ENCODE measurements around the gene NCKAP5.

Gene NCKAP5

DNA sequence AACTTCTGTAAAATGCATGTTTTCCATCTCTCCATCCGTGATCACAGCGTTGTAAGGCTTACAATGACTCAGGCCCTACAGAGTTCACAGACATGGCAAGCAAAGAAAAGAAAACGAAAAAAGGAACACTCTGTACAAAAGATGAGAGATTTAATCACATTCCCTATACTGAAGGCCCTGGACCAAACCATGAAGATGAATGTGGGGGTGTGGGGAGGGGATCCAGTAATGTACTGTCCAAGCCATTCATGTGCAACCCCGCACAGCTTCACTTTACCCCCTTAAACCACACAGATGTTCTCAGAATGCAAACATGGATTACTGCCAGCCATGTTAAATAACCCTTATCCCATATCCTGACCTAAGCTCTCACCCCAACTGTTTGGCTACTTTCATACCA, 391.1 kb downstream of the NCKAP5 start:
- DNase-seq, result no peak

DNA sequence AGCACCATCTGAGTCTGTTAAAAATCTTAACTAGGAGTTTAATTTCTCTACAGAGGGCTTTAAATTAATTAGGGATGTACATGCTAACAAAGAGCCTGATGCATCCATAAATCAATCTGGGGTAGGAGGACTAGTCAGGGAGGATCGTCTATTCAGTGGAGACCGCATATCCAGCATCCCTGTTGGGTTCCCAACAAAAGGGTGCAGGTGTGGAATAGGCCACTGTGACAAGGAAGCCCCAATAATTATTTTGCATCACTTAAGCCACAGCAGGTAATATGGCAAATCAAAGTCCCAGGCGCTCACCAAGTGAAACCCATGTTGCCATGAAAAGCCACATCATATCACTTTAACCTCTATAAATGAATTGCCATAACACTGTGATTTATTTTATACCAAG, 392.3 kb downstream of the NCKAP5 start:
- DNase-seq, result no peak

DNA sequence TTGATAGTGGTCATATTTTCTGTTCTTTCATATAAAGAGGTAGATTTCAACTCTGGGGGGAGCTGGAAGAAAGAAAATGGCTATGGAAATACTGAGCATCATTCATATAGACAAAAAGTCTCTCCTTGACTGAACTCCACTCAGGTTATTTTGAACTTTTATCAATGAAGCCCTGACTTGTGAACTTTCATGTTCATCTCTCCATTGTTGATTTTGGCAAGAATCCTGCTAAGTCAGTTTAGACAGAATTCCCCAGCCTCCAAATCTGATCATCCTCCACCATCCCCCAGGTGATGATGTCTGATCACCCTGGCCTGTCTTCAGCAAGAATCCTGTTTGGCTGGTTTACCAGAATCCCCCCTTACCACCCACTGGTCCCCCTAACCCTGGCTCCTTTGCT, 395.0 kb downstream of the NCKAP5 start:
- DNase-seq, result no peak

DNA sequence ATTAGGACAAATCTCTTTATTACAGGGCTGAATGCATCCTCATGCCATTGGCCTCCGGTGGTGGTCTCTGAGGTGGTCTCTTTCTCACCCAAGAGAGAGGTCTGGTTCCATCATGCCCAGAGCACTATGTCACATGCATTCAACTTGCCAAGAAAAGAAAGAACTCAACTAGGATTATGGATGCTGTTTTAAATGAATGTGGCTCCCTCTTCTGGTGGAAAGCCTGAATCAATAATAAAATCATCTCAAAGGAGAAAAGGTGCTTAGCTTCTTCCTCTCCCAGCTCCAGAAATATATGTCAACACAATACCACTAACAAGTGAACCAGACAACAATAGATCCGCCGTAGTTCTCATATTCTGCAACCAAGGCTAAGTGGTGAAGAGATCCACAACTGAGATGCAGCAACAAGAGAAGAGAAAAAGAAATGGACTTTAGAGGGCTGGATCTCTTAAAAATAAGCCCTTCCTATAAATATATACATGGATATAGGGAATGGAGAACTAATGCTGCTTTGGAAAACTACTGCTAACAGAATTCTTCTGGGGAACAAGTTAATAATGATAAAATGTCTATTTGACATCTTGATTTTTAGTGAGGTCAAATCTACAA, 396.8 kb downstream of the NCKAP5 start:
- DNase-seq, result no peak

DNA sequence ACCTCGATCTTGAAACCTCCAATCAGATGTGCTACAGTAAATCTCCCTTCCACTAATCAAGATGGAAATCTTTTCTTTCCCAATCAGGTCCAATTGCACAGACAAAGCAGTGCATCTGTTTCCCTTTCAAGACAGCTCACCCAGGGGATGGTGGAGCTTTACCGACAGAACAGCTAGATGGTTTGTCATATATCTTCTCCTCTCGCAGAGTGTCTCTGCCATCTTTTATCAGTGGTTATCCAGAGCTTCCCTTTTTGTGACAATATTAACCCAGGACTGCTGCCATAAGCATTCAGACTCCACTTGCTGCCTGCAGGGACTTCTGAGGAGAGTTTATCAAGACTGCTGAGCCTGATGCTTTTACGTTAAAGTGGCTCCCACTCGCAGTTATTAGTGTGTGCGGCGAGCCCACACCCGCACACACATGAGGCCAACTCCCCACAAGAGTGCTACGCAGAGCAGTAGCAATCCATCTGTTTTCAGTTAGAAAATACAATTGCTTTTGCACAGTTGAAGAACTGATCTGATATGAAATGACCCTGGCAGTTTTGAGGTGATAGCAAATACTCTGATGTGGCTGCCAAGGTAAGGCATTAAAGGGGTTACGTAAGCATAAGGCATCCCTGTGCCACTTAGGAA, 398.9 kb downstream of the NCKAP5 start:
- DNase-seq, result no peak

DNA sequence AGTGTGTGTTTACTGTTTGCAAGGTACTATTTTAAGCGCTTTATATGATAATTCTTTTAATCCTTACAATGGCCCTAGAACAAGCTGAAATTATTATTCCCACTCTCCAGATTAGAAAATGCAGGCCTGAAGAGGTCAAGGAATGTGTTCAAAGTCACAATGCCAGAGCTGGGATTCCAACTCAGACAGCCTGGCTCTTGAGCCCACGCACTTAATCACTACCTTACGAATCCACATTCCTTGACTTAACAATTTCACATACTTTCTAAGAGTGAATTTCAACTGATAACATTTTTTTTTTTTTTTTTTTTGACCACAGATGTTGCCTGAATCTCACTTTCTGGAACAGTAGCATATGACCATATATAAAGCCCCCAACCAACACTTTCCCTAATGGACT, 400.3 kb downstream of the NCKAP5 start:
- peak; percentile 51 for DNase-seq

DNA sequence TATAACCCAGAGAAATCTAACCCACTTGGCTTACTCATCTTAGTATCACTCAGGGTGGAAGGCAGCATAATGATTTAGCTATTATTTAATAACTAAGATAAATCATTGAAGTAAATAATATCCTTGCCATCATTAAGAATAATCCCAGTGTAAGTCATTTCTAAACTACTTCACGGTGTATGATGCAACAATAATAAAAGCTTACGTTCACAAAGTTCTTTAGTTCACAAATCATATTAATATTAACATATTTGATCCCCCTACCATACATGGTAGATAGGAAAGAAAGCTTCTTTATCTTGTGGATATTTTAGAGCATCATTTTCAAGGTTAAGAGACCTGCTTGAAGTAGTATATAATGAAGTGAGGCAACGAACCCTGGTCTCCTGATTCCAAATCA, 401.0 kb downstream of the NCKAP5 start:
- DNase-seq, result no peak

DNA sequence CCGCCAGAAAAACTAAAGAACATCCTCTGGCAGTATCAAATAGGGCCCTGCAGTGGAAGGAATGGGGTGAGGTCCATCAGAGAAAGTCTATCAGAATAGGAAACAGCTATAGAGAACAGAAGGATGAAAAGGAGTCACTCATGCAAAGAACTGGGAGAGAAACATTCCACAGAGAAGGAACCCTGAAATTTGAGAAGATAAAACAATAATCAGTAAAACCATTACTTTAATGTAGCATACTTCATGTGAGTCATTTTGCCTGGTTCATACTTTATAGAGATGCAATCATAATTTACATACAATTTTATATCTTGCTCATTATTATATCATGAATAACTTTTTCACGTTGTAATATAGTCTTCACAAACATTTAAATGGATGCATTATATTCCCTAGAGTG, 402.2 kb downstream of the NCKAP5 start:
- DNase-seq, result no peak

DNA sequence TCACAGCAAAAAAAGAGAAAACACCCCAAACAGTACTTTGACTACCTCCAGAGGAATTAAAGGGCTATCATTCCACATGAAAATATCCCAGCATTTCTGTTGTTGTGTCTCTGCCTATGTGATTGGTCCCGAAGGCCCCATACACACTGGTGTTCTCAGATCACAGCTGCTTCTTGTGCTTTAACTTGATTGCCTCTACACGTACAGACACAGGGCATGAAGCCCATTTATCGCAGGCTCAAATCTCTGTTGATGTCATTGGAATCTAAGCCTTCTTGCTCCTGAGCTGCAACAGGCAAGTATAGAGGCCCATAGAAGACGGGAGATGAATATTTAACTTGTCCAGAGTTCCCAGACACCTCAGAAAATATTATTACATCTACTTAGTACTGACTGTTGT, 405.2 kb downstream of the NCKAP5 start:
- no peak for DNase-seq

DNA sequence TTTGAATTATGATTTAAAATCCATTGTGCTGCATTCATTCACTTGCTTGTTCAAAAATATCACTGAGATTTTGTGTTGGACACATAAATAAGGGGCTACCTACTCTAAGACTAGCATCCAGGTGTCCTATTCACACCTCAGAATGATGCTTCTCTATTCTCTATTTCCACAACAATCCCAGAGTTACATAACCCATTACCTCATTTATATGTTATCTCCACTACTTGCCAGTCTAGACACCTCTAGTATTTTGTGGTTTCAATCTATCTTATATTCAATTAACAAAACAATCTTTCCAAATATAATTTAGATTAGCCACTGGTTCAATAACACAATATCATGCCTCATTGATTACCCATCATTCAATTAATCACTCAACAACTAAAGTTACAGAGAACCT, 409.8 kb downstream of the NCKAP5 start:
- DNase-seq, result no peak

DNA sequence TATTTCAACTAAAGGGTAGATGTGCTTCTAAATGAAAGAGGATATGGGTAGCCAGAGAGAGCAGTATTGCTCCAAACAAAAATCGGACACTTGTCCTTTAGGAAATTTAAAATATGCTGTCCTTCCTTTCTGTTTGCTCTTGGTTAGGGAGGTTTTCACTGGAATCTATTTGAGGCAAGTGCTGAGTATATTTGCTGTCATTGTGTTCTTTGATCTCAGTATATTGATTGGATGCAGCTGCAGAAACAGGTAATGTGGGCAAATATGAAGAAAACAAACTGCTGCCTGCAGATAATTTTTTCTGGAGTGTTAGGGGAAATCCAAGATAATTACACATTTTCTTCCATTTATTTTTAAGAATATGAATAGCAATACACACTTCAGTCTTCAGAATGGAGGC, 410.2 kb downstream of the NCKAP5 start:
- DNase-seq, result no peak

DNA sequence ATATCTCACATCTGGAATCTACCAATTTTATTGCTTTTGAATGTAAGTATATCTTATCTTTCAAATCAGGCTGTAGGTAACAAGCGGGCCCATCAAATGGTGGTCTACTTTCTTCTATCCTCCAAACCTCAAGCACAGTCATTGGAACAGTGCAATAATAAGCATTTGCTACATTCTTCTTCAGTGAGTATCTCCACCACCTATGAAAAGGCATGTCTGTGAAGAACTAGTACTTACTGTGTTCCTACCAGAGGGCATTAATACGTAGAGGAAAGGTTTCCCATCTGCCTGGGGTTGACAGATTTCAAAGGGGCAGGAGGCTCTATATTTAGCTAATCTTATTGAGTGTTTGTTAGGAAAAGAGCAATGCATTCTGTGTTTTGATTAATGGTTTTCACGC, 411.1 kb downstream of the NCKAP5 start:
- no peak for DNase-seq

DNA sequence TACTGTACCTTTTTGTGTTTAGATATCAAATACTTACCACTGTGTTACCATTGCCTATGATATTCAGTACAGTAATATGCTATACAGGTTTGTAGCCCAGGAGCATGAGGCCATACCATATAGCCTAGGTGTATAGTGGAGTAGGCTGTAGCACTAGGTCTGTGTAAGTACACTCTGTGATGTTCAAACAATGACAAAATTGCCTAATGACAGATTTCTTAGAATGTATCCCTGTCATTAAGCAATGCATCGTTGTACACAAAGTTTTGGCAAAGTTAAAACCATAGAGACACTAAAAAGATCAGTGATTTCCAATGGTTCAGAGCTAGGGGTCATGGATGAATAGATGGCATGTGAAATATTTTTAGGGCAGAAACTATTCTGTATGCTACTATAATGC, 415.5 kb downstream of the NCKAP5 start:
- no peak for DNase-seq

DNA sequence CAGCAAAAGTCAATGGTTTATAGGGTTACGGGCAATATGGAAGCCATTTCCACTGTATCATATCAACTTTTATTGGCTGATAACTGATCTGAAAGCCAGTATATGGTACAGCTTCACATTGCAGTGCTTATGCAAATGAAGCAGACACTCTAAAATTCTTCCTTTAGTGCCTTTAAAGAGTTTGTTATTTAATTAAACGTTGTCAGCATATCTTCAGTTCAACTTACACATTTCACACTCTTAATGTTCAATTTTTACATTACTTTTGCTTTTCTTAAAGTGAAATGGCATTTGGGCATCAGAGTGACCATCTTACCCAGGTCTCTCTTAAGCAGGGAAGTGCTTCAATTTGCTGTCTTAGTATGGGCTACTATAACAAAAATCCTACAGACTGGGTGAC, 420.1 kb downstream of the NCKAP5 start:
- DNase-seq, result no peak

DNA sequence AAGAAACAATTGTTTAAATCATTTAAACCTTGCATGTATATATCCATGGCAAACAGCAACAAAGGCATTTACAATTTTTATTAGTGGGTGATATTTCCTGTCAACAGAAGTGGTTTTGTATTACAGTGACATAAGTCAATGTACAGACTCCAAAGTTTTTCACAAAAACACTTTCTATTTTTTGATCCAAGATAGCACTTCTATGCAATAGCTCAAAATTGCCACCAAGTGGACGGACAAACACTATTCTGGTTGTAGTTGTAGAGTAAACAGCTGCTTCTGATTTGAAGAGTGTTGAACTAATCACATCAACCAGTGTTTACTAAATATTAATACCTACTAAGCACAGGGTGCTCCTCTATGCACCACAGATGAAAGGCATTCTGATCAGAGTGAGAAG, 421.4 kb downstream of the NCKAP5 start:
- DNase-seq, result no peak

DNA sequence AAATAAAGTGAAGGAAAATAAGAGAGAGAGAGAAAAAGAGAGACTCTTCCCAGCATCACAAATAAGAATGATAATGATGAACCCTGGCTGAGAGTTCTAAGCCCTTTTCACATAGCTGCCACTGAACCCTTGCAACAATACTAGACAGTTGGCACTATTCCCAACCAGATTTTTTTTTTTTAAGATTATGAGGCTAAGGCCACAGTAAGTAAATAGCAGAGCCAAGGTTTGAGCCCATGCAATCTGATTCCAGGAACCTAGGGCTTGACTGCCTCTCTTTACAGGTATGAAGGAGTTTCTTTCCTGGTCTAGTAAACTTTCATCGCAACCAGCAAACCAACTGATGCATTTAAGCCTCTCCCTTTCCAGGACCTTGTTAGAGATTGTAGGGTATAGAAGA, 424.6 kb downstream of the NCKAP5 start:
- DNase-seq, result no peak

DNA sequence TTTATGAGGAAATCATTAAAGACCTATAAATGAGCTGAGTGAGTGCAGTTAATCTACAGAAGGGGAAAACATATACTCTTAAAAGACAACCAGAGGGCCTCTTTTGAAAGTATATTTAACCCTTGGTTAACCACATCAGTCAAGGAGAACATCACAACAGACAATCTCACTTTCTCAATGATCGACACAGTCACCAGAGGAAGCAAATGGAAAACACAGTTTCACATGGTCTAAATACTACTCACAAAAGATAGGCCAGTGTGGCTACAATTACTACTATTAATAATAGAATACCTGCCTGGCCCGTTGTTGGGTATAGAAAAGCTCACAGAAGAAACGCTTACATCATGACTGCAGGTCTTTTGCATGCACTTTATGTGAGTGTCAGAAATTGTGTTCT, 426.2 kb downstream of the NCKAP5 start:
- no peak for DNase-seq

DNA sequence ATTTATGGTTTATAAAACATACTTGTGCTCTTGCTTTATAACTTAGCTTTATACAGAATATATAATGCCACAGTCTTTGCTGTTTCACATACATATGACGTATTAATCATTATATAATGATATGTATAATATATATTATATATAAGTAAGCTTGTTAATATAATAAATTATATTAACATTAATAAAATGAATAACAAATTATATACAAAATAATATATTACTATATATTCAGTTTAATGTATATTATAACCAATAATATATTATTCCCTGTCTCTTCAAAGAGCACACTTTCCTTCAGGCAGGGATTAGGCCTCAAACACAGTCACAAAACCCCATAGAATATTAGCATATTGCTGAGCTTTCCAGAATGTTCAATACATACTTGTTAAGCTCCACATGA, 427.6 kb downstream of the NCKAP5 start:
- DNase-seq, result no peak

DNA sequence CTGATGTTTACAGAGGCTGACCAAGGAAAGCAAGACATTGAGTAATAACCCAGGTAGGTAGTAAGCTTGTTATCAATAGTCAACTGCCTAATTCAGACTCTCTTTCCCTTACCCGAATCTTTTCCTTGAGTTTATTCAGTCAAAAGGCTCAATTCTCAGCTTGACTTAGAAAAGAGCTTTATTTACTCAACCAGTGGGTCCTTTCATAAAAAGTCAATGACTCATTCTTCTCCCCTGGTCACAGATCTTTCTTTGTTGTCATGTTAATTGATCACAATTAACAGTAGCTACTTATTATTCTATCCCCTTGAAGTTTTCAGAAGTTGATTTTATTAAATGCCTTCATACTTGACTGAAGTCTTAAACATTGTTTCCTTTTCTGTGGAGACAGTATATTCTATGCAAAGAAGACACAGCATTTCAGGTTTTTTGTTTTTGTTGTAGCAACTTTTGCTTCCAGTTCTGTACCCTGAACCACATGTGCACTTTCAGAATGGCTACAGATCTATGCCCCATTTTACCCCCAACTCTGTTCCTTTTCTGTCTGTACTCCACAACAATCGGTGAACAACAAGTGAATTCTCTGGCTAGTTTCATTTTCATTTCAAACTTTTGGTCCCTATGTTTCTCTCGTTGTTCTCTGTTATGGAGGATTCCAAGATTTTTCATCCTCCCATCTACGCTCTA, 428.3 kb downstream of the NCKAP5 start:
- DNase-seq, result no peak

DNA sequence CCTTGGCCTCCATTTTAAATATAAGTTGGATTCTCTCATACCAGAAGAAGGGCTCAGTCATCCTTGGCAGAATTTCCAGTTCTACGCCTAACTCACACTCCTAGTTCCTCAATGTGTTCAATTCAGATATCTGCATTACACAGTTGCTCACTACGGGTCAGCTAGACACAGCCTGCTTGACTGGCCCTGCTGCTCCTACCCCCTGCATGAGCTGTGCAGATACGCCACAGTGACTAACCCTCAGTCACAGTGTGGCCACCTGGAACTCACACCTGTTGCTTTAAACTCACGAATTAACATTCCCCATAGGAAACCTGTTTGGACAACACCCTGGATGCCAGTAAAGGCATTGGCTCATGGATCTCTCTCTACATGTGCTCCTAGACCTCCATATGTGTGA, 429.6 kb downstream of the NCKAP5 start:
- DNase-seq, result no peak

DNA sequence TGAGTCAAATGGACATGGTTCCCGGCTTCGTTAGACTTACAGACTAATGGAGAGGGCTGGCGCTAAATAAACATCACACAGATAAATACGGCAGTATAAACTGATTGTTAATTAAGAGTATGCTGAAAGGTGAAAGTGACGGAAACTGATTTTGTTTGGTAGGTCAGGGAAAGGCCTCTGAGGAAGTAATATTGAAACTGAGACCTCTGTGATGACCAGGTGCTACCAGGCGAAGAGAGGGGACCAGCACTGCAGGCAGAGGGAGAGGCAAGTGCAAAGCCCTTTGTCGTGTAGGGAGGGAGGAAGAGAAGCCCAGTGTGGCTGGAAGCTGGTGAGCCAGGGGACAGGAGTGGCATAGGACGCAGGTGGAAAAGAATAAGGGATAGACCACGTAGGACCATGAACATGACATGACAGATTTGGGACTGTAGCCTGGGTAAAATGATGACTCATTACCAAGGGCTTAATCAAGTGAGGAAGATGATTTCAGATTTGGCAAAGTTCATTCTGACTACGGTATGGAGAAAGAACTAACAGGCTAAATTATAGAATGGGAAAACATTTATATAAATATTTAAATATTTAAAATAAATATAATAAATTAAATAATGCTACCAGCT, 433.1 kb downstream of the NCKAP5 start:
- DNase-seq, result no peak

DNA sequence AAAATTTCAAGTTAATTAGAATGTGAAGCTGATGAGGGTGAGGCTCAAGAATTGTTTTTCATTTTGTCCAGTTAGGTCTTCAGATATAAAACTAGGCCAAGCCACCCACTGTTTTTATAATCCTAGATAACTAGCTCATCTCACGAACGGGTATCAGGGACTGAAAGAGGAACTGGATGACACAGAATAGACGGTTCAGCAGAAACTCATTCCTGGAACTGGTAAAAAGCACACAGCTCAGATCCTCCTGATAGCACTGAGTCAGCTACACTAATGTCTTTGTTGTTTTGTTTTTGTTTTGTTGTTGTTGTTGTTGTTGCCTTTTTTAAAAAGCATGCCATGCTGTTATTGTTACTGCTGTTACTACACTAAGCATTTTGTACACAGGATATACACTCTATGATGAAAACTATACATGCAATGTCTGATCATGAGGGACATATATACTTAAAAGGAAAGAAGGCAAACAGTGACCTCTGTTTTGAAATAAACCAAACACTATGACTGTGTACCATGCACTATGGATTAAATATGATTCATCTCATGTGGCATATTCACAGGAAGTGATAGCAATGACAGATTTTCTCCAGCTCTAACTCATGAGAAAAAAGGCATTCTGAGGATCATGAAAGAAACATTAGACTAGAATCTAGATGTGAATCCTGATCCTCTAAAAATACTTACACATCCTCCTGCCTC, 437.6 kb downstream of the NCKAP5 start:
- DNase-seq, result no peak

DNA sequence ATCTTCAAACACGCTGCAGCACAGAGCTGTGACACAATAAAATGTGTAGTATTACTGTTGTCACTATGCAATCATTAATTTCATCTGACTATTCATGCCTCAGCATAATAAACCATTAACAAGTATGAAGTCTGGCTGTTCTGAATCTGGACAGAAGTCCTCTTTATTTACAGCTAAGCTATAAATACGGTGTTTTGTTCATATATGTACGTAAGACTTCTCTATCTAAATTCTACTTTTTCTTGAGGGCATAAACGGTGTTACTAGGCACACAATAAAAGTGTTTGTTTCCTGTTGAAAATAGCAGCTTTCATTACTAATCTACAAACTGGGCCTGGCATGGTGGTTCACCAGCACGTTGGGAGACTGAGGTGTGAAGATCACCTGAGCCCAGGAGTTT, 443.8 kb downstream of the NCKAP5 start:
- no peak for DNase-seq

DNA sequence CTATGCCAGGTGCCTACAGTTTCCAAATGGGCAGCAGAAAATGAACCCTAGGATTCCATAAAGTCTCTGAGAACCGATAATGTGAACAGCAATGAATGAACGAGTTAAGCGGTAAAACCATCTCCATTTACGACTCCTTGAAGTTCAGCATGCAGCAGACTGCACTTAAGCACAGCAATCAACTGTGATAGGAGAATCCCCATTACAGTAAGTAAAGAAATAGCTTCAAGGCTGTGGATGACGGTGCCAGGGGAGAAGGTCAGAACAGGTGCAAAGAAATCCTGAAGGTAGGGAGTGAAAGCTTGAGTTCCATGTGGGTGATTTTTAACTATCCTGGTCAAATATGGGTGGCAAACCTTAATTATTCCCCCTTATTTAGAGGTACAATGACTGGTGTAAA, 444.4 kb downstream of the NCKAP5 start:
- no peak for DNase-seq
